Mucosa of rectum (tissue), 2 donors: ENCODE measurements around the gene LMO4.

Experiments
- H3K27ac ChIP-seq, 2 donors: one replicate each; pipeline ENCODE4 v1.7.0; 2013; ENCODE audit warnings: inconsistent platforms in 2 of 2, low read depth in 2 of 2, low read length in 2 of 2
- H3K27me3 ChIP-seq, 2 donors: one replicate each; pipeline ENCODE4 v1.7.0; 2013; ENCODE audit warnings: low read length in 2 of 2; ENCODE audit not compliant: control insufficient read depth in 2 of 2, insufficient read depth in 2 of 2
- H3K36me3 ChIP-seq, 2 donors: one replicate each; pipeline ENCODE4 v1.7.0; 2013; ENCODE audit warnings: low read length in 2 of 2; ENCODE audit not compliant: control insufficient read depth in 2 of 2, insufficient read depth in 2 of 2
- H3K4me1 ChIP-seq, 2 donors: one replicate each; pipeline ENCODE4 v1.7.0; 2013; ENCODE audit warnings: low read length in 2 of 2, mild to moderate bottlenecking in 1 of 2; ENCODE audit not compliant: control insufficient read depth in 2 of 2, insufficient read depth in 2 of 2
- H3K4me3 ChIP-seq, 2 donors: one replicate each; pipeline ENCODE4 v1.7.0; 2013; ENCODE audit warnings: low read length in 2 of 2
- H3K9ac ChIP-seq, 2 donors: one replicate each; pipeline ENCODE4 v1.7.0; 2013; ENCODE audit warnings: low read length in 2 of 2, low read depth in 1 of 2, mild to moderate bottlenecking in 1 of 2
- H3K9me3 ChIP-seq, 2 donors: one replicate each; pipeline ENCODE4 v1.7.0; 2013; ENCODE audit warnings: low read length in 2 of 2; ENCODE audit not compliant: control insufficient read depth in 2 of 2
- donor health status: healthy.
- donor health status: Normal muscosa, but diverticular disease.

The LMO4 gene

GRCh38 chr1:87327376-87328271 lies 1.1 kb upstream of the LMO4 start:
- Histone ChIP-seq H3K27ac (peak overlapping the region; percentile 92 to 93), H3K27me3 (no peaks in the 10 kb centered on the region), H3K9me3 (no peaks in the 10 kb centered on the region), H3K4me1 (peaks cover 16 to 17% of the 10 kb centered on the region in 2 donors), H3K9ac (peak overlapping the region; percentile 86 to 95), H3K4me3 (peak overlapping the region; percentile 76 to 82), H3K36me3 (no peaks in the 10 kb centered on the region)

- Histone ChIP-seq H3K9ac (peak overlapping the region; percentile 63 to 95), H3K27me3 (no peaks in the 10 kb centered on the region), H3K9me3 (no peaks in the 10 kb centered on the region), H3K4me1 (peaks cover 19% of the 10 kb centered on the region in 2 donors), H3K4me3 (peak overlapping the region; percentile 85 to 87), H3K27ac (peak overlapping the region; percentile 92), H3K36me3 (no peaks in the 10 kb centered on the region)
Observed at GRCh38 chr1:87329051-87329525, 408 bp downstream of the LMO4 start.

- Histone ChIP-seq H3K9ac (peak overlapping the region; percentile 63 to 95), H3K4me3 (peak overlapping the region; percentile 85 to 87), H3K9me3 (no peaks in the 10 kb centered on the region), H3K4me1 (peaks cover 19 to 24% of the 10 kb centered on the region in 2 donors), H3K27ac (peak overlapping the region; percentile 92), H3K36me3 (no peaks in the 10 kb centered on the region), H3K27me3 (no peaks in the 10 kb centered on the region)
Observed at GRCh38 chr1:87329526-87330056, 911 bp downstream of the LMO4 start.

- no peaks in the 10 kb centered on the region for H3K27me3 ChIP-seq
- H3K9ac ChIP-seq: peak overlapping the region; percentile 63 to 95
- peaks cover 19 to 25% of the 10 kb centered on the region in 2 donors for H3K4me1 ChIP-seq
- peak overlapping the region; percentile 92 for H3K27ac ChIP-seq
- peak overlapping the region; percentile 85 to 87 for H3K4me3 ChIP-seq
- no peaks in the 10 kb centered on the region for H3K36me3 ChIP-seq
- H3K9me3 ChIP-seq: no peaks in the 10 kb centered on the region
Observed at GRCh38 chr1:87330057-87330884, 1.6 kb downstream of the LMO4 start.

- Histone ChIP-seq H3K27me3 (no peaks in the 10 kb centered on the region), H3K27ac (peak overlapping the region; percentile 92), H3K4me1 (peaks cover 22 to 27% of the 10 kb centered on the region in 2 donors), H3K36me3 (no peaks in the 10 kb centered on the region), H3K9ac (peak overlapping the region; percentile 70 to 95), H3K4me3 (peak overlapping the region; percentile 85 to 87), H3K9me3 (no peaks in the 10 kb centered on the region)
Observed at GRCh38 chr1:87330885-87331364, 2.2 kb downstream of the LMO4 start.

GRCh38 chr1:87331365-87332241 lies 2.9 kb downstream of the LMO4 start:
- Histone ChIP-seq H3K27me3 (no peaks in the 10 kb centered on the region), H3K9ac (peak overlapping the region; percentile 69 to 70), H3K4me3 (peak overlapping the region; percentile 87 to 88), H3K27ac (peak overlapping the region; percentile 80 to 92), H3K4me1 (peaks cover 24 to 27% of the 10 kb centered on the region in 2 donors), H3K9me3 (no peaks in the 10 kb centered on the region), H3K36me3 (no peaks in the 10 kb centered on the region)

- Histone ChIP-seq H3K9ac (peak overlapping the region; percentile 44 to 76), H3K27ac (peak overlapping the region; percentile 64 to 76), H3K36me3 (peaks cover 0 to 2% of the 10 kb centered on the region in 2 donors), H3K9me3 (no peaks in the 10 kb centered on the region), H3K4me1 (peaks cover 19 to 24% of the 10 kb centered on the region in 2 donors), H3K27me3 (no peaks in the 10 kb centered on the region), H3K4me3 (peak overlapping the region; percentile 59 to 82)
Observed at GRCh38 chr1:87333692-87334347, 5.1 kb downstream of the LMO4 start.

- Histone ChIP-seq H3K27ac (peak overlapping the region; percentile 64 to 76), H3K36me3 (peaks cover under 1 to 5% of the 10 kb centered on the region in 2 donors), H3K4me3 (peak overlapping the region; percentile 59 to 82), H3K9ac (peak overlapping the region; percentile 44 to 76), H3K4me1 (peaks cover 17 to 24% of the 10 kb centered on the region in 2 donors), H3K9me3 (no peaks in the 10 kb centered on the region), H3K27me3 (no peaks in the 10 kb centered on the region)
Observed at GRCh38 chr1:87334351-87335174, 5.9 kb downstream of the LMO4 start.
